Mesendoderm (in vitro differentiated cells): Measurements from ENCODE around the gene MED27.

Experiments
- DNase-seq: peaks from one replicate; pipeline ENCODE4 v3.0.0; 2013
- H2AK5ac ChIP-seq: 2 replicates; pipeline ENCODE4 v1.6.1; 2013; ENCODE audit warnings: low read length, inconsistent platforms
- H2BK120ac ChIP-seq: 2 replicates; pipeline ENCODE4 v1.6.1; 2013; ENCODE audit warnings: low read depth, mild to moderate bottlenecking, low read length, moderate library complexity, mixed read lengths
- H2BK15ac ChIP-seq: replicated peaks from 2 replicates; pipeline ENCODE4 v1.6.1; 2013; ENCODE audit warnings: low read depth, mild to moderate bottlenecking, moderate library complexity
- H2BK5ac ChIP-seq: 2 replicates; pipeline ENCODE4 v1.6.1; 2013; ENCODE audit warnings: low read length, inconsistent platforms
- H3K18ac ChIP-seq: 2 replicates; pipeline ENCODE4 v1.6.1; 2013; ENCODE audit warnings: mild to moderate bottlenecking, low read length, mixed read lengths
- H3K23ac ChIP-seq: one replicate; pipeline ENCODE4 v1.6.1; 2013; ENCODE audit warnings: low read length
- H3K27ac ChIP-seq: 2 replicates; pipeline ENCODE4 v1.5.1; 2013; ENCODE audit warnings: low read depth, mild to moderate bottlenecking, inconsistent platforms, low read length, moderate library complexity
- H3K27me3 ChIP-seq: 2 replicates; pipeline ENCODE4 v1.6.1; 2013; ENCODE audit warnings: low read length, control low read depth, mild to moderate bottlenecking, inconsistent platforms; ENCODE audit not compliant: insufficient read depth, poor library complexity
- H3K36me3 ChIP-seq: 2 replicates; pipeline ENCODE4 v1.6.1; 2013; ENCODE audit warnings: low read length, inconsistent platforms; ENCODE audit not compliant: control insufficient read depth, insufficient read depth
- H3K4ac ChIP-seq: one replicate; pipeline ENCODE4 v1.6.1; 2013; ENCODE audit warnings: low read depth, mild to moderate bottlenecking, low read length, moderate library complexity
- H3K4me1 ChIP-seq: 2 replicates; pipeline ENCODE4 v1.6.1; 2013; ENCODE audit warnings: low read depth, low read length, inconsistent platforms; ENCODE audit not compliant: control insufficient read depth
- H3K4me2 ChIP-seq: 2 replicates; pipeline ENCODE4 v1.6.1; 2013; ENCODE audit warnings: low read length
- H3K4me3 ChIP-seq: 2 replicates; pipeline ENCODE4 v1.5.1; 2013; ENCODE audit warnings: mild to moderate bottlenecking, low read length
- H3K56ac ChIP-seq: one replicate; pipeline ENCODE4 v1.6.1; 2013; ENCODE audit warnings: low read length
- H3K79me1 ChIP-seq: 2 replicates; pipeline ENCODE4 v1.6.1; 2013; ENCODE audit warnings: low read length, inconsistent platforms
- H3K79me2 ChIP-seq: 2 replicates; pipeline ENCODE4 v1.6.1; 2013; ENCODE audit warnings: mild to moderate bottlenecking, low read length; ENCODE audit not compliant: control insufficient read depth, insufficient read depth
- H3K9ac ChIP-seq: 2 replicates; pipeline ENCODE4 v1.6.1; 2013; ENCODE audit warnings: low read length, inconsistent platforms
- H4K5ac ChIP-seq: one replicate; pipeline ENCODE4 v1.6.1; 2013; ENCODE audit warnings: low read length
- H4K8ac ChIP-seq: one replicate; pipeline ENCODE4 v1.6.1; 2013; ENCODE audit warnings: low read depth, mild to moderate bottlenecking, control low read depth, low read length, moderate library complexity
- WGBS: extraction: QIAGEN DNeasy Blood & Tissue Kit; methylation state at CpG from one replicate; pipeline ENCODE4 v1.1.7; 2013; ENCODE audit warnings: low lambda C conversion rate, missing lambda C conversion rate; ENCODE audit not compliant: insufficient coverage; ENCODE audit errors: extremely low coverage; 5-methylcytosine and 5-hydroxymethylcytosine counted together

The MED27 gene

GRCh38 chr9:132025766-132026165 is 53.9 kb downstream of the MED27 start:
- H3K18ac ChIP-seq: no peak overlapping the region
- H3K4me1 ChIP-seq: peaks cover 16% of the 10 kb centered on the region
- peaks cover 22% of the 10 kb centered on the region for H3K79me1 ChIP-seq
- H3K9ac ChIP-seq: no peak overlapping the region
- H4K5ac ChIP-seq: no peak overlapping the region
- no peak overlapping the region for H2AK5ac ChIP-seq
- no CpG with 5 or more reads among the region's 3 CpGs for WGBS
- no peak overlapping the region for H2BK15ac ChIP-seq
- peak overlapping the region; percentile 56 for H3K23ac ChIP-seq
- no peak overlapping the region for H2BK5ac ChIP-seq
- no peak overlapping the region for H3K27ac ChIP-seq
- no peak overlapping the region for H3K4ac ChIP-seq
- H3K36me3 ChIP-seq: no peaks in the 10 kb centered on the region
- no peak overlapping the region for H3K4me2 ChIP-seq
- peaks cover 4% of the 10 kb centered on the region for H3K79me2 ChIP-seq
- no peak overlapping the region for H3K56ac ChIP-seq
- H4K8ac ChIP-seq: no peak overlapping the region
- DNase-seq: no peak
- no peak overlapping the region for H3K4me3 ChIP-seq
- no peaks in the 10 kb centered on the region for H3K27me3 ChIP-seq
- H2BK120ac ChIP-seq: no peak overlapping the region

- H3K56ac ChIP-seq: no peak overlapping the region
- peaks cover 14% of the 10 kb centered on the region for H3K4me1 ChIP-seq
- H2BK15ac ChIP-seq: no peak overlapping the region
- H3K4me3 ChIP-seq: no peak overlapping the region
- no peak overlapping the region for H3K4ac ChIP-seq
- H3K79me2 ChIP-seq: peaks cover 5% of the 10 kb centered on the region
- no peak overlapping the region for H4K5ac ChIP-seq
- H3K9ac ChIP-seq: no peak overlapping the region
- H3K23ac ChIP-seq: no peak overlapping the region
- H3K27me3 ChIP-seq: no peaks in the 10 kb centered on the region
- no peak overlapping the region for H3K4me2 ChIP-seq
- no CpG with 5 or more reads among the region's 7 CpGs for WGBS
- H2AK5ac ChIP-seq: no peak overlapping the region
- no peak for DNase-seq
- H3K79me1 ChIP-seq: peaks cover 23% of the 10 kb centered on the region
- no peak overlapping the region for H2BK5ac ChIP-seq
- no peaks in the 10 kb centered on the region for H3K36me3 ChIP-seq
- no peak overlapping the region for H4K8ac ChIP-seq
- H3K18ac ChIP-seq: no peak overlapping the region
- no peak overlapping the region for H3K27ac ChIP-seq
- H2BK120ac ChIP-seq: no peak overlapping the region
Observed at GRCh38 chr9:132024589-132024988, 55.1 kb downstream of the MED27 start.

GRCh38 chr9:132023419-132024180 is 56.1 kb downstream of the MED27 start:
- Histone ChIP-seq H3K36me3 (no peaks in the 10 kb centered on the region), H4K5ac (no peak overlapping the region), H3K27ac (no peak overlapping the region), H3K9ac (no peak overlapping the region), H3K4me3 (no peak overlapping the region), H3K27me3 (no peaks in the 10 kb centered on the region), H3K23ac (no peak overlapping the region), H3K56ac (no peak overlapping the region), H3K4me2 (no peak overlapping the region), H3K4ac (no peak overlapping the region), H3K4me1 (peaks cover 12% of the 10 kb centered on the region), H3K18ac (no peak overlapping the region), H2AK5ac (no peak overlapping the region), H2BK5ac (no peak overlapping the region), H2BK15ac (no peak overlapping the region), H4K8ac (no peak overlapping the region), H3K79me2 (peaks cover 2% of the 10 kb centered on the region), H2BK120ac (no peak overlapping the region), H3K79me1 (peaks cover 24% of the 10 kb centered on the region)
- WGBS: no CpG with 5 or more reads among the region's 5 CpGs
- DNase-seq: no peak

- WGBS: no CpG with 5 or more reads among the region's 4 CpGs
- no peak overlapping the region for H2AK5ac ChIP-seq
- H3K4me1 ChIP-seq: peaks cover 12% of the 10 kb centered on the region
- H3K79me2 ChIP-seq: peaks cover 2% of the 10 kb centered on the region
- no peak overlapping the region for H3K56ac ChIP-seq
- H3K23ac ChIP-seq: no peak overlapping the region
- H3K79me1 ChIP-seq: peaks cover 13% of the 10 kb centered on the region
- no peak overlapping the region for H3K4me2 ChIP-seq
- no peaks in the 10 kb centered on the region for H3K36me3 ChIP-seq
- H3K4me3 ChIP-seq: no peak overlapping the region
- H3K27me3 ChIP-seq: no peaks in the 10 kb centered on the region
- H3K18ac ChIP-seq: no peak overlapping the region
- H2BK120ac ChIP-seq: no peak overlapping the region
- no peak overlapping the region for H4K8ac ChIP-seq
- H3K4ac ChIP-seq: no peak overlapping the region
- H3K27ac ChIP-seq: no peak overlapping the region
- H3K9ac ChIP-seq: no peak overlapping the region
- no peak overlapping the region for H2BK15ac ChIP-seq
- DNase-seq: no peak
- H4K5ac ChIP-seq: no peak overlapping the region
- no peak overlapping the region for H2BK5ac ChIP-seq
Observed at GRCh38 chr9:132020820-132021510, 58.7 kb downstream of the MED27 start.

GRCh38 chr9:132020272-132020671 is 59.4 kb downstream of the MED27 start:
- H3K4me2 ChIP-seq: no peak overlapping the region
- no peak overlapping the region for H4K5ac ChIP-seq
- H2AK5ac ChIP-seq: no peak overlapping the region
- no peak overlapping the region for H3K23ac ChIP-seq
- no peak overlapping the region for H3K18ac ChIP-seq
- no peak overlapping the region for H2BK5ac ChIP-seq
- H2BK120ac ChIP-seq: no peak overlapping the region
- peaks cover 12% of the 10 kb centered on the region for H3K79me1 ChIP-seq
- no CpG with 5 or more reads among the region's 2 CpGs for WGBS
- DNase-seq: no peak
- H3K27ac ChIP-seq: no peak overlapping the region
- no peaks in the 10 kb centered on the region for H3K27me3 ChIP-seq
- H3K9ac ChIP-seq: no peak overlapping the region
- peaks cover 12% of the 10 kb centered on the region for H3K4me1 ChIP-seq
- no peak overlapping the region for H4K8ac ChIP-seq
- H2BK15ac ChIP-seq: no peak overlapping the region
- H3K4me3 ChIP-seq: no peak overlapping the region
- H3K36me3 ChIP-seq: no peaks in the 10 kb centered on the region
- peaks cover 2% of the 10 kb centered on the region for H3K79me2 ChIP-seq
- no peak overlapping the region for H3K56ac ChIP-seq
- no peak overlapping the region for H3K4ac ChIP-seq
